ENCODE results near the gene CATSPERE. TPM values are rescaled to one million over a fixed set of nuclear protein-coding genes. Genes with fewer than 3 reads are reported as not detected.
"Not testable (repeated sequence)": the region's sequence is repeated elsewhere in the genome, so short reads cannot be mapped to it uniquely, and the experiment has no call there.

CATSPERE gene
- polyA plus RNA-seq, 1 experiment = 0.36 TPM

DNA sequence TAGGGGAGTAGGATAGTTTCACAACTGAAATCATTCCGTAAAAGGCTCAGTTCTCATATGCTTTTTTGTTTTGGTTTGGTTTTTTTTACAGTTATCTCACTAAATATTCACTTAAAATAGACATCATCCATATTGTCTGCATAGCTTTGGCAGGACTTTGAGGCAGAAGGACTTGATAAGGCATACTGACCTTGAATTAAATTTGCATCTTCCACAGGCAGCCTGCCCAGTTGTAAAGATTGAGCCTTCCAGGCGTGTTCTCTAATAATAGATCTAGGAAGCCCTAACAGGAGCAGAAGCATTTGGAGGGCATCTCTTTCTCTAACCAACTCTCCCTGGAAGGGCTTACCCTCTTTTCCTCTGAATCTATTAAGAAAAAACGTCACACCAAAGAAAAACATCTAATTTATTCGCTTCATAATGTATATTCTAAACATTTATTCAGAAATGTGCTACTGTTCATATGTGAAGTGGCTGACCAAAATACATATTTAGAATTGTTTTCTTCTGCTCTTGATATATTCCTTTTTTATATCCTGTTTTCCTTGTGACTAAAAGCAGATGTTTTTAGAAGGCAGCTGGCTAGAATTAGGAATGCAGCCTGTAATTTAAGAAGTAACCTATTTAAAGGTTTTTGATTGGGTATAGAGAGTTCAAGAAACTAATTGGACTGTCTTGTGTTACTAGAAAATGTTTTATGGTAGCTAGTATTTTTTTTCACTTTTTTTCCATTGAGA lies 212.0 kb downstream of the CATSPERE start:
- Histone ChIP-seq H3K4me3 (ENCODE audit: low read depth, low read length) (no peak overlapping the region), H3K27ac (ENCODE audit: low read depth, low read length) (peak overlapping the region; percentile 79), H3K27me3 (ENCODE audit: control insufficient read depth, insufficient read depth, low read length) (no peaks in the 10 kb centered on the region), H3K9me3 (ENCODE audit: control insufficient read depth, insufficient read depth, low read length) (no peaks in the 10 kb centered on the region)
- TF ChIP-seq, protein P1, sequence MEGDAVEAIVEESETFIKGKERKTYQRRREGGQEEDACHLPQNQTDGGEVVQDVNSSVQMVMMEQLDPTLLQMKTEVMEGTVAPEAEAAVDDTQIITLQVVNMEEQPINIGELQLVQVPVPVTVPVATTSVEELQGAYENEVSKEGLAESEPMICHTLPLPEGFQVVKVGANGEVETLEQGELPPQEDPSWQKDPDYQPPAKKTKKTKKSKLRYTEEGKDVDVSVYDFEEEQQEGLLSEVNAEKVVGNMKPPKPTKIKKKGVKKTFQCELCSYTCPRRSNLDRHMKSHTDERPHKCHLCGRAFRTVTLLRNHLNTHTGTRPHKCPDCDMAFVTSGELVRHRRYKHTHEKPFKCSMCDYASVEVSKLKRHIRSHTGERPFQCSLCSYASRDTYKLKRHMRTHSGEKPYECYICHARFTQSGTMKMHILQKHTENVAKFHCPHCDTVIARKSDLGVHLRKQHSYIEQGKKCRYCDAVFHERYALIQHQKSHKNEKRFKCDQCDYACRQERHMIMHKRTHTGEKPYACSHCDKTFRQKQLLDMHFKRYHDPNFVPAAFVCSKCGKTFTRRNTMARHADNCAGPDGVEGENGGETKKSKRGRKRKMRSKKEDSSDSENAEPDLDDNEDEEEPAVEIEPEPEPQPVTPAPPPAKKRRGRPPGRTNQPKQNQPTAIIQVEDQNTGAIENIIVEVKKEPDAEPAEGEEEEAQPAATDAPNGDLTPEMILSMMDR (IDR thresholded peaks at IDR 0.05; ENCODE audit: low read depth, low read length) = no peak
- ChIA-PET POLR2A (no interaction called here), CTCF (interaction anchor here (0.6 kb wide), 1 partner anchor 10 kb away, joined by 3 read pairs; no protein-coding TSS in a partner anchor)
- no peak for DNase-seq (ENCODE audit: low read depth, low spot score)

DNA sequence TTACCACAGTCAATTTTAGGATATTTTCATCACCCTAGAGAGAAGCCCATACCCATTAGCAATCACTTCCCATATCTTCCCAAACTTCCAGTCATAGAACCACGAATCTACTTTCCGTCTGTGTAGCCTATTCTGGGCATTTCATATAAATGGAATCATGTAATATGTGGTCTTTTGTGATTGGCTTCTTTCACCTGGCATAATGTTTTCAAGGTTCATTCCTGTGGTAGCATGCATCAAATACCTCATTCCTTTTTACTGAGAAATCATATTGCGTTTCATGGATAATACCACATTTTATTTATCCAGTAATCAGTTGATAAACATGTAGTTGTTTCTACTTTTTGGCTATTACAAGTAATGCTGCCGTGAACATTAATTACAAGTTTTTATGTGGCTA lies 213.4 kb downstream of the CATSPERE start:
- DNase-seq (ENCODE audit: low read depth, low spot score) = no peak
- Histone ChIP-seq H3K4me3 (ENCODE audit: low read depth, low read length) (no peak overlapping the region), H3K27ac (ENCODE audit: low read depth, low read length) (no peak overlapping the region), H3K9me3 (ENCODE audit: control insufficient read depth, insufficient read depth, low read length) (no peaks in the 10 kb centered on the region), H3K27me3 (ENCODE audit: control insufficient read depth, insufficient read depth, low read length) (no peaks in the 10 kb centered on the region)
- ChIA-PET CTCF (no interaction called here), POLR2A (no interaction called here)
- TF ChIP-seq, protein P1 (IDR thresholded peaks at IDR 0.05; ENCODE audit: low read depth, low read length) = no peak

DNA sequence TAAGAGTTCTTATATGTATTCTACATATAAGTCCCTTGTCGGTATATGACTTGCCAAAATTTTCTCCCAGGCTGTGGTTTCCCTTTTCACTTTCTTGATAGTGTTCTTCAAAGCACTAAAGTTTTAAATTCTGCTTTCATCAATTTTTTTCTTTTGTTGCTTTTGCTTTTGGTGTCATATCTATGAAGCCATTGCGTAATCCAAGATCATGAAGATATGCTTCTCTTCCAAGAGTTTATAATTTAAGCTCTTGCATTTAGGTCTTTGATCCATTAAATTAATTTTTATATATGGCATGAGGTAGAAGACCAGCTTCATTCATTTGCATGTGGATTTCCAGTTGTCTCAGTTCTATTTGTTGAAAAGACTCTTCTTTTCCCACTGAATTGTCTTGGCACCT lies 214.1 kb downstream of the CATSPERE start:
- no peak for DNase-seq (ENCODE audit: low read depth, low spot score)
- Histone ChIP-seq H3K27me3 (ENCODE audit: control insufficient read depth, insufficient read depth, low read length) (no peaks in the 10 kb centered on the region), H3K9me3 (ENCODE audit: control insufficient read depth, insufficient read depth, low read length) (no peaks in the 10 kb centered on the region), H3K27ac (ENCODE audit: low read depth, low read length) (no peak overlapping the region), H3K4me3 (ENCODE audit: low read depth, low read length) (no peak overlapping the region)
- TF ChIP-seq, protein P1 (IDR thresholded peaks at IDR 0.05; ENCODE audit: low read depth, low read length) = no peak
- CTCF ChIA-PET = interaction anchor here (0.9 kb wide), 1 partner anchor 10 kb away, joined by 3 read pairs; no protein-coding TSS in a partner anchor
- POLR2A ChIA-PET = no interaction called here

DNA sequence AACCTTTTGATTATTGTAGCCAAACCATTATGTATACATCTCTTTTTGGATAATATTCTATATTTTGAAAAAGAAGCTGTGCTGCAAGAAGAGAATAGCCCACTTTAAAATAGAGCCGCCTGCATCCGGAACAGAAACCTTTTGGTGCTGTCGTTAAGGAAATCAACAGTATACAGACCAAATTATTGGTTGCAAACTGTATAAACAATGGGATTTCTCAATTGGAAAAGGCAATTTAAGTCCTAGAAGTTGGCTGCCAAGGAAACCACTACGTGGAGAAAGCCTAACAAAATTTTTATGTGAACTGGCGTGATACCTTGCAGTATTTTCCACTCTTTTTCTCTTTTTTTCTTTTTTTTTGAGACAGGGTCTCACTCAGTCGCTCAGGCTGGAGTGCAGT lies 217.6 kb downstream of the CATSPERE start:
- H3K9me3 ChIP-seq (ENCODE audit: control insufficient read depth, insufficient read depth, low read length) = no peaks in the 10 kb centered on the region; the same call in 1 of the 2 replicates
- DNase-seq (ENCODE audit: low read depth, low spot score) = no peak
- H3K4me3 ChIP-seq (ENCODE audit: low read depth, low read length) = no peak overlapping the region
- TF ChIP-seq, protein P1 (IDR thresholded peaks at IDR 0.05; ENCODE audit: low read depth, low read length) = no peak
- H3K27me3 ChIP-seq (ENCODE audit: control insufficient read depth, insufficient read depth, low read length) = no peaks in the 10 kb centered on the region
- CTCF ChIA-PET = no interaction called here
- H3K27ac ChIP-seq (ENCODE audit: low read depth, low read length) = no peak overlapping the region
- POLR2A ChIA-PET = no interaction called here

DNA sequence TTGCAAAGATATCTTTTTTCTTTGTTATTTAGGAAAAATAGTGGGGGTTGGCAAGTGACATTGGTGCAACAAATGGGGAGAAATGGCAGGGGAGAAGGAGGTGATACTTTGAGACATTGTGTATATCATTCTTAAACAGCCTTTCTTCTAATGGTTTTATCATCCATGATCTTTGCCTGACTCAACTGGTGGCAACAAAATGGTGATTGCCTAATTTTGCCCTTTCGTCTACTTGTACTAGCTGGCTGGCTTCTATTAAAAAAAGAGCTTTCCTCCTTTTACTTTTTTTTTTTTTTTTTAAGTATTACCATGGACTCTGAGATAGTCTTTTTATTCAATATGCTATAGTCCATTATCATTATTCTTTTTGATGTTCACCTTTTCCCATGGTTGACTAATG lies 219.6 kb downstream of the CATSPERE start:
- CTCF ChIA-PET = no interaction called here
- Histone ChIP-seq H3K9me3 (ENCODE audit: control insufficient read depth, insufficient read depth, low read length) (no peaks in the 10 kb centered on the region; the same call in 1 of the 2 replicates), H3K27ac (ENCODE audit: low read depth, low read length) (no peak overlapping the region), H3K27me3 (ENCODE audit: control insufficient read depth, insufficient read depth, low read length) (no peaks in the 10 kb centered on the region), H3K4me3 (ENCODE audit: low read depth, low read length) (no peak overlapping the region)
- POLR2A ChIA-PET = interaction anchor here (0.7 kb wide), 1 partner anchor 28 kb away, joined by 3 read pairs; no protein-coding TSS in a partner anchor
- TF ChIP-seq, protein P1 (IDR thresholded peaks at IDR 0.05; ENCODE audit: low read depth, low read length) = no peak
- no peak for DNase-seq (ENCODE audit: low read depth, low spot score)

DNA sequence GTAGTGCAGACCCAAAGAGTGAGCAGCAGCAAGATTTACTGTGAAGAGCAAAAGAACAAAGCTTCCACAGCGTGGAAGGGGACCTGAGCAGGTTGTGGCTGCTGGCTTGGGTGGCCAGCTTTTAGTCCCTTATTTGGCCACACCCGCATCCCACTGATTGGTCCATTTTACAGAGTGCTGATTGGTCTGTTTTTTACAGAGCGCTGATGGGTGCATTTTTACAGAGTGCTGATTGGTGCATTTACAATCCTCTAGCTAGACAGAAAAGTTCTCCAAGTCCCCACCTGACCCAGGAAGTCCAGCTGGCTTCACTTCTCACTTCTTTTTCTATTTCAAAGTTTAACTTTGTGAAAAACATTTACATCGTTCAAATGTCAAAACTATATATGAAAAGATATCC lies 221.0 kb downstream of the CATSPERE start:
- POLR2A ChIA-PET; CTCF ChIA-PET; H3K9me3 ChIP-seq (ENCODE audit: control insufficient read depth, insufficient read depth, low read length); H3K27ac ChIP-seq (ENCODE audit: low read depth, low read length); H3K27me3 ChIP-seq (ENCODE audit: control insufficient read depth, insufficient read depth, low read length); H3K4me3 ChIP-seq (ENCODE audit: low read depth, low read length); DNase-seq (ENCODE audit: low read depth, low spot score): not testable (repeated sequence)
